ENCODE results near the gene KLK6. TPM values are rescaled to one million over a fixed set of nuclear protein-coding genes. Genes with fewer than 3 reads are reported as not detected.

Gene KLK6
- total RNA-seq (2022; extraction: Qiagen RNA extraction; ENCODE audit: low read depth), result 0.17 to 1.4 TPM (median 0.23 TPM) in 5 replicates

DNA sequence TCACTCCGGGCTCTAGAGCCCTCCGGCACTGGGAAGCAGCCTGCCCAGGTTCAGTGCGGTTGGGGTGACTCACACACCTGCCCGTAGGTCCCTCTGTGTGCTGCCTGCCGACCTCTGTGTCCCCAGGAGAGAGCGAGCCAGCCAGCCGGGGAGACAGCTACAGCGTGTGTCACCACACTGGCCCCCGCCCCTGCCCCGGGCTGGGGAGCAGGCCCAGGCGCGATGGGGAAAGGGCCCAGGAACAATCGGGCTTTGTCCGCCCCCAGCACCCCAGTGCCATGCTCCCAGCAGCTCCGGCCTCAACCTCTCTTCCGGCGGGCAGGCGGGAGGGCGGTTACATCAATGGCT, at the start of gene KLK6:
Gene KLK6 (minus strand): TSS at position 179 of the 348 bp plus-strand sequence. CDS start 1,487 bp downstream, outside the sequence.

DNA sequence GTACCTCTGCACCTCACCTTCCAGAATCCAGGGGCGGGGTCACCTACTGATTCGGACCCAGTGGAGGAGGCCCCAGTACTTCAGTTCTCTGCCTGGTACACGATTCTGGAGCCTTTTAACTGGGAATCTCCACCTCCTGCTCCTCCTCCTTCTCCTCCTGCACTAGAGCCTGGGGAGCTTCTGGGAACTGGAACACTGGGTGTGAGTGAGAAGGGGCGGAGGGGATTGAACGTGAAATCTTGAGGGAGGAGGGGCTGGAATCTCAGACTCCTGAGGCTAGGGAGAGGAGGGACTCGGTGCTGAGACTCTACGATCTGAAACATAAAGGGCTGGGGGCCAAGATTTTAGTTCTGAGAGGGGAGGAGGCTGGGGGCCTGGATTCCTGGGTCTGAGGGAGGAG, 32.1 kb upstream of the KLK6 start, which contains the start of gene KLK8:
Gene KLK8 (minus strand): TSS at position 90 of the 400 bp plus-strand sequence. CDS start 437 bp downstream, outside the sequence.

DNA sequence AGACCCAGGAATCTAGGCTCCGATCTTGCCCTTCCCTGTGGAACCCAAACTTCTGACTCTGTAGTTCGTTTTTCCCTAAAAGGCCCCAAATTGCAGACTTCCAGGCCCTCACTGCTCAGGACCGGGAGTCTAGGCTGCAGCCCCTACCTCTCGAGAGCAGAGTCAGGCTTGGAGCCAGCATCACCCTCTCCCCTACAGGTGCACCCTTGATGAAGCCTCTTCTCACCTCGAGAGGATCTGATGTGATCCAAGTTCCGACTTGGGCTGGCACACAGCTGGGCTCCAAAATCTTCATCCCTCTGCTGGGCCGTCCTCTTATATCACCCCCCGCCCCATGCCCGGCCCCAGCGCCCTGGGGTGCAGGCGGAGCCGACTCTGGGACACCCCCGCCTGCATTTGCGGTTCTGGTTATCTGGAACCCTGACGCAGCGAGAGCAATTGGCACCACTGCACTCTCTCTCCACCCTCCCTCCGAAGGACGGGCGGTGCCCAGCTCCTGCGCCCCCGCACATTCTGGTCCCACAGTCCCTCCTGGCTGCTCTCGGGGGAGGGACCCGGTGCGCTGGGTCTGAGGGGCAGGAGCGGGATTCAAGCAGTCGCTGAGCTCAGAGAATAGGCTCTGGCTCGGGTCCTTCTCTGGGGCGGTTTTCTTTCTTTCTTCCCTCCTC, 14.4 kb upstream of the KLK6 start, which contains the start of gene KLK7:
Gene KLK7 (minus strand): TSS at position 293 of the 668 bp plus-strand sequence. CDS start 1,518 bp downstream, outside the sequence.

DNA sequence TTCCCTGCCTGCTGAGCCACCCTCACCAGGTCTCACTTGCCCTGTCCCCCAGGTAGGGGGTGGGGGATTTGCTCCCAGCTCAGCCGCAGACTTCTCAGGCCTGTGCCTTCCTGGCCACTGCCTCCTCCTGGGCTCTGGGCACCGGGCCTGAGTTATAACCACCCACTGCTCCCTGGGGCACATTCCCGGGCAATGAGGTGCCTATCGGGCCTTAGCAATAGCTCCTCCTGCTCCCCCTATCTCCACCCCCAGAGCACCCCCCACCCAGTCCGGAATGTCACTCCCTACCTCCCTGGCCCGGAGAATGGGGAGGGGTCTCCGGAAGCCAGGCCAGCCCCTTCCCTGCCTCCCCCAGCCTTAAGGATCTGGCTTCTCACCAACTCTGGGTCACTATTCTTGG, 16.5 kb downstream of the KLK6 start, which contains the start of gene KLK5:
Gene KLK5 (minus strand): TSS at position 129 of the 400 bp plus-strand sequence. CDS start 381 bp downstream, outside the sequence.

DNA sequence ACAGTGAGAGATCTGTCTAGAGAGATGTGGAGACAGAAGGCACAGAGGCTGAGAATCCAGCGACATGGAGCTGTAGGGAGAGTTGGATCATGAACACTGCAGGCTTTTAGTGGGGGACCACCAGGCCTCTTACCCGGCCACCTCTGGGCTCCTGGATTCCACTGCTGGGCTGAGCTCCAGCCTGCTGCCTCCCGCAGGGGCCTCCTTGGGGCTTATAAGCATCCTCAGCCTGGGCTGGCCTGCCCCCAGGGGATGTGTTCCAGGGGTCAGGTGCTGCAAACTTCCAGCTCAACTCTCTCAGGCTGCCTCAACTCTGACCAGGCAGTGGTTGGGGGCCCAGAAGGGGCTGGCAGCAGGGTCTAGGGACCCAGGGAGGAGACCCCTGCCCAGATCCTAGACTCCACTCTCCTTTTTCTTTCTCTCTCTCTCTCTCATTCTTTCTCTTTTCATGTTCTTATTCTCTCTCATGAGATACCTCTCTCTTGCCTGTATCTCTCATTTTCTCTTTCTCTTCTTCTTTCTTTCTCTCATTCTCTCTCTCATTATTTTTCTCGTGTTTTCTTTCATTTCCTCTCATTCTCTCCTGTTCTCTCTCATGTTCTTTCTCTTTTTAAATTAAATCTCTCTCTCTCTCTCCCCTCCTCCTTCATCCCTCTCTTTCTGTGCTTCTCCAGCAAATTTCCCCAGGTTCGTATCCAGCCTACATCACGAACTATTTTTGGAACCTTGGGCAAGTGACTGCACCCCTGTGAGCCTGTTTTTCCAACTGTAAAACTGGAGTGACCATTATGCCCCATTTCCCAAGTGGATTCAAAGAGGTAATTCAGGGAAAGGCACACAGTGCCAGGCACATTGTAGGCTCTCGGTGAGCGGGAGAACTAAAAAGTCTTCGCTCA, 57.9 kb downstream of the KLK6 start, which contains the start of gene KLK4:
Gene KLK4 (minus strand): TSS at position 190 of the 896 bp plus-strand sequence. CDS start 657 bp downstream, outside the sequence.

Other genes starting within 250 kb of the KLK6 start
- gene SHANK1, start 249.8 kb downstream of the KLK6 start, total RNA-seq (2022; extraction: Qiagen RNA extraction; ENCODE audit: low read depth), result 0.02 to 0.53 TPM (median 0.16 TPM) in 5 replicates
- 5.8 to 11.0 TPM (median 8.2 TPM) in 5 replicates for gene CLEC11A, start 246.2 kb downstream of the KLK6 start, total RNA-seq (2022; extraction: Qiagen RNA extraction; ENCODE audit: low read depth)
- gene GPR32, start 199.1 kb downstream of the KLK6 start, total RNA-seq (2022; extraction: Qiagen RNA extraction; ENCODE audit: low read depth), result not detected in 5 replicates
- not detected in 5 replicates for gene ACP4, start 179.2 kb downstream of the KLK6 start, total RNA-seq (2022; extraction: Qiagen RNA extraction; ENCODE audit: low read depth)
- gene KLK1, start 145.8 kb downstream of the KLK6 start, total RNA-seq (2022; extraction: Qiagen RNA extraction; ENCODE audit: low read depth), result 0.08 TPM in 1 of 5 replicates, not detected in the others
- not detected in 5 replicates for gene KLK15, start 136.0 kb downstream of the KLK6 start, total RNA-seq (2022; extraction: Qiagen RNA extraction; ENCODE audit: low read depth)
- gene KLK3, start 114.7 kb downstream of the KLK6 start, total RNA-seq (2022; extraction: Qiagen RNA extraction; ENCODE audit: low read depth), result not detected in 5 replicates
- 0.06 to 0.62 TPM in 2 of 5 replicates, not detected in the others for gene KLK2, start 96.2 kb downstream of the KLK6 start, total RNA-seq (2022; extraction: Qiagen RNA extraction; ENCODE audit: low read depth)
- gene KLK4, start 58.2 kb downstream of the KLK6 start, total RNA-seq (2022; extraction: Qiagen RNA extraction; ENCODE audit: low read depth), result 0.43 TPM in 1 of 5 replicates, not detected in the others
- gene KLK5, start 16.6 kb downstream of the KLK6 start, total RNA-seq (2022; extraction: Qiagen RNA extraction; ENCODE audit: low read depth), result not detected in 5 replicates
- gene KLK7, start 14.3 kb upstream of the KLK6 start, total RNA-seq (2022; extraction: Qiagen RNA extraction; ENCODE audit: low read depth), result not detected in 5 replicates
- not detected in 5 replicates for gene KLK8, start 32.0 kb upstream of the KLK6 start, total RNA-seq (2022; extraction: Qiagen RNA extraction; ENCODE audit: low read depth)
- gene KLK10, start 50.1 kb upstream of the KLK6 start, total RNA-seq (2022; extraction: Qiagen RNA extraction; ENCODE audit: low read depth), result 0.19 to 0.73 TPM (median 0.29 TPM) in 5 replicates
- not detected in 5 replicates for gene KLK11, start 57.0 kb upstream of the KLK6 start, total RNA-seq (2022; extraction: Qiagen RNA extraction; ENCODE audit: low read depth)
- gene KLK12, start 65.4 kb upstream of the KLK6 start, total RNA-seq (2022; extraction: Qiagen RNA extraction; ENCODE audit: low read depth), result not detected in 5 replicates
- 0.15 to 0.29 TPM in 2 of 5 replicates, not detected in the others for gene KLK13, start 95.5 kb upstream of the KLK6 start, total RNA-seq (2022; extraction: Qiagen RNA extraction; ENCODE audit: low read depth)
- 0.16 to 0.92 TPM (median 0.39 TPM) in 5 replicates for gene KLK14, start 113.3 kb upstream of the KLK6 start, total RNA-seq (2022; extraction: Qiagen RNA extraction; ENCODE audit: low read depth)
- gene CTU1, start 138.8 kb upstream of the KLK6 start, total RNA-seq (2022; extraction: Qiagen RNA extraction; ENCODE audit: low read depth), result 5.5 to 18.1 TPM (median 16.9 TPM) in 5 replicates
- not detected in 5 replicates for gene SIGLEC9, start 155.3 kb upstream of the KLK6 start, total RNA-seq (2022; extraction: Qiagen RNA extraction; ENCODE audit: low read depth)
- not detected in 5 replicates for gene SIGLEC7, start 172.7 kb upstream of the KLK6 start, total RNA-seq (2022; extraction: Qiagen RNA extraction; ENCODE audit: low read depth)